IMR-90 (cell line): ENCODE results near the gene TBC1D16. TPM values are rescaled to one million over a fixed set of nuclear protein-coding genes. Genes with fewer than 3 reads are reported as not detected.

ENCODE experiments used
- ATAC-seq: fragments of 200-7000 bp; cut with Tn5 transposase; 2 replicates; pipeline ENCODE4 v1.9.1; 2020; ENCODE audit warnings: low read depth, mild to moderate bottlenecking, moderate library complexity
- BruUV-seq: library from RNA; stranded (reverse); fragments of 400-500 nt; replicated peaks from 2 replicates; lab custom pipeline; 2021; lab: Mats Ljungman, UMichigan
- CTCF ChIA-PET: fragments of 300-600 bp; formaldehyde crosslinking; extraction: SDS; loops from one replicate; lab custom pipeline; 2021; ENCODE audit warnings: antibody characterized with exemption; lab: Yijun Ruan, JAX
- POLR2A ChIA-PET: fragments of 300-600 bp; sonication (Branson Sonifier 250); formaldehyde crosslinking; loops from one replicate; lab custom pipeline; 2022; ENCODE audit warnings: antibody characterized with exemption; ENCODE audit not compliant: unreplicated experiment; lab: Charles Lee
- DNase-seq: peaks from one replicate; pipeline ENCODE4 v3.0.0; 2013
- H2AFZ ChIP-seq: replicated peaks from 2 replicates; pipeline ENCODE3; 2013; ENCODE audit warnings: low read length, mild to moderate bottlenecking; ENCODE audit not compliant: poor library complexity
- H2AK5ac ChIP-seq: 2 replicates; pipeline ENCODE4 v1.6.1; 2013; ENCODE audit warnings: low read depth, low read length, inconsistent platforms
- H2AK9ac ChIP-seq: replicated peaks from 2 replicates; pipeline ENCODE3; 2013; ENCODE audit warnings: mild to moderate bottlenecking, low read depth, low read length, moderate library complexity; ENCODE audit not compliant: poor library complexity
- H2BK120ac ChIP-seq: 2 replicates; pipeline ENCODE4 v1.6.1; 2013; ENCODE audit warnings: low read depth, low read length, inconsistent platforms
- H2BK15ac ChIP-seq: 3 replicates; pipeline ENCODE4 v1.6.1; 2013; ENCODE audit warnings: low read depth, low read length, inconsistent platforms
- H2BK20ac ChIP-seq: 2 replicates; pipeline ENCODE4 v1.6.1; 2013; ENCODE audit warnings: low read depth, mild to moderate bottlenecking, inconsistent platforms, low read length, moderate library complexity
- H2BK5ac ChIP-seq: 2 replicates; pipeline ENCODE4 v1.6.1; 2013; ENCODE audit warnings: mild to moderate bottlenecking, low read depth, low read length, inconsistent platforms; ENCODE audit not compliant: poor library complexity, severe bottlenecking
- H3K14ac ChIP-seq: replicated peaks from 2 replicates; pipeline ENCODE4 v1.6.1; 2013; ENCODE audit warnings: low read depth, low read length, inconsistent platforms
- H3K18ac ChIP-seq: 2 replicates; pipeline ENCODE4 v1.6.1; 2013; ENCODE audit warnings: low read depth, low read length, control low read depth
- H3K23ac ChIP-seq: 2 replicates; pipeline ENCODE4 v1.6.1; 2013; ENCODE audit warnings: low read depth, low read length, inconsistent platforms
- H3K27ac ChIP-seq: 2 replicates; pipeline ENCODE4 v1.5.1; 2013; ENCODE audit warnings: mild to moderate bottlenecking, control low read depth, low read length; ENCODE audit not compliant: insufficient read depth
- H3K27me3 ChIP-seq: 2 replicates; pipeline ENCODE4 v1.6.1; 2013; ENCODE audit warnings: low read length; ENCODE audit not compliant: control insufficient read depth, insufficient read depth
- H3K36me3 ChIP-seq: 2 replicates; pipeline ENCODE4 v1.6.1; 2013; ENCODE audit warnings: low read length, mixed read lengths; ENCODE audit not compliant: control insufficient read depth, insufficient read depth
- H3K4ac ChIP-seq: 2 replicates; pipeline ENCODE4 v1.6.1; 2013; ENCODE audit warnings: low read depth, low read length, inconsistent platforms
- H3K4me1 ChIP-seq: 2 replicates; pipeline ENCODE4 v1.6.1; 2013; ENCODE audit warnings: low read length, mixed read lengths; ENCODE audit not compliant: control insufficient read depth, insufficient read depth
- H3K4me2 ChIP-seq: 2 replicates; pipeline ENCODE4 v1.6.1; 2013; ENCODE audit warnings: low read depth, mild to moderate bottlenecking, control low read depth, low read length, moderate library complexity
- H3K4me3 ChIP-seq: 2 replicates; pipeline ENCODE4 v1.5.1; 2013; ENCODE audit warnings: low read depth, mild to moderate bottlenecking, control low read depth, low read length, moderate library complexity; ENCODE audit not compliant: insufficient read depth
- H3K56ac ChIP-seq: 2 replicates; pipeline ENCODE4 v1.6.1; 2013; ENCODE audit warnings: low read length, inconsistent platforms; ENCODE audit not compliant: insufficient read depth; ENCODE audit errors: extremely low read depth
- H3K79me1 ChIP-seq, 2 experiments: 2 replicates each; pipeline ENCODE4 v1.6.1; 2013; ENCODE audit warnings: low read length in 2 of 2, inconsistent platforms in 1 of 2, low read depth in 1 of 2
- H3K9ac ChIP-seq: 2 replicates; pipeline ENCODE4 v1.6.1; 2013; ENCODE audit warnings: low read depth, low read length, control low read depth
- H3K9me1 ChIP-seq: 2 replicates; pipeline ENCODE4 v1.6.1; 2013; ENCODE audit warnings: low read length, inconsistent platforms; ENCODE audit not compliant: insufficient read depth
- H3K9me3 ChIP-seq: 2 replicates; pipeline ENCODE4 v1.6.1; 2013; ENCODE audit warnings: low read length; ENCODE audit not compliant: control insufficient read depth, insufficient read depth
- H4K20me1 ChIP-seq: 2 replicates; pipeline ENCODE4 v1.6.1; 2013; ENCODE audit warnings: low read length, inconsistent platforms; ENCODE audit not compliant: insufficient read depth
- H4K5ac ChIP-seq: 2 replicates; pipeline ENCODE4 v1.6.1; 2013; ENCODE audit warnings: mild to moderate bottlenecking, low read depth, low read length, control low read depth
- H4K8ac ChIP-seq, 2 experiments: 2 replicates each; pipeline ENCODE4 v1.6.1; 2013; ENCODE audit warnings: low read depth in 2 of 2, low read length in 2 of 2, control low read depth in 1 of 2, inconsistent platforms in 1 of 2
- H4K91ac ChIP-seq: 2 replicates; pipeline ENCODE4 v1.6.1; 2013; ENCODE audit warnings: low read depth, low read length, inconsistent platforms; ENCODE audit not compliant: insufficient read depth
- BHLHE40 ChIP-seq: fragments of 150-350 bp; IDR thresholded peaks from 2 replicates; pipeline ENCODE4 v1.6.1; 2016; ENCODE audit warnings: mild to moderate bottlenecking, low read depth, low read length
- CEBPB ChIP-seq: IDR thresholded peaks from 2 replicates; pipeline ENCODE4 v1.6.1; 2012; ENCODE audit warnings: low read depth, low read length, improper control_type of control experiment
- CHD1 ChIP-seq: IDR thresholded peaks from 2 replicates; pipeline ENCODE4 v1.6.1; 2012; ENCODE audit warnings: low read depth, low read length, improper control_type of control experiment
- FOS ChIP-seq: fragments of 150-350 bp; IDR thresholded peaks from 2 replicates; pipeline ENCODE4 v1.6.1; 2016; ENCODE audit warnings: low read depth, low read length
- MAFK ChIP-seq: IDR thresholded peaks from 2 replicates; pipeline ENCODE4 v1.6.1; 2012; ENCODE audit warnings: low read depth, low read length, improper control_type of control experiment
- MAZ ChIP-seq: IDR thresholded peaks from 2 replicates; pipeline ENCODE4 v1.6.1; 2012; ENCODE audit warnings: low read depth, mild to moderate bottlenecking, low read length, improper control_type of control experiment, moderate library complexity, borderline replicate concordance
- NFE2L2 ChIP-seq: fragments of 150-350 bp; IDR thresholded peaks from 2 replicates; pipeline ENCODE4 v1.6.1; 2016; ENCODE audit warnings: low read depth, mild to moderate bottlenecking, low read length
- POLR2A ChIP-seq: IDR thresholded peaks from 2 replicates; pipeline ENCODE4 v1.6.1; 2012; ENCODE audit warnings: mild to moderate bottlenecking, low read depth, low read length
- RAD21 ChIP-seq: IDR thresholded peaks from 2 replicates; pipeline ENCODE4 v1.6.1; 2012; ENCODE audit warnings: low read length, improper control_type of control experiment
- RCOR1 ChIP-seq: IDR thresholded peaks from 2 replicates; pipeline ENCODE4 v1.6.1; 2012; ENCODE audit warnings: mild to moderate bottlenecking, low read length, improper control_type of control experiment; ENCODE audit not compliant: insufficient replicate concordance
- RFX5 ChIP-seq: IDR thresholded peaks from 2 replicates; pipeline ENCODE4 v1.8.0; 2012; ENCODE audit warnings: low read depth, mild to moderate bottlenecking, low read length, moderate library complexity
- SMC3 ChIP-seq: fragments of 150-350 bp; IDR thresholded peaks from 2 replicates; pipeline ENCODE4 v1.6.1; 2016; ENCODE audit warnings: low read depth, mild to moderate bottlenecking, antibody characterized with exemption, low read length, moderate library complexity
- USF2 ChIP-seq: fragments of 150-350 bp; IDR thresholded peaks from 2 replicates; pipeline ENCODE4 v1.6.1; 2017; ENCODE audit warnings: mild to moderate bottlenecking, antibody characterized with exemption, low read length, low read depth
- WGBS, 2 experiments: methylation state at CpG; one replicate each; pipeline versions ENCODE4 v1.1.5 to v1.1.7; 2013; ENCODE audit warnings: missing lambda C conversion rate in 2 of 2; ENCODE audit not compliant: insufficient read length in 1 of 2; ENCODE audit errors: extremely low coverage in 2 of 2; 5-methylcytosine and 5-hydroxymethylcytosine counted together
- dilution Hi-C: fragments of 300-500 bp; cut with HindIII; formaldehyde crosslinking; loops from one replicate; pipeline ENCODE4 v1.14.3; 2018; ENCODE audit warnings: low sequenced_read_pairs; ENCODE audit not compliant: unreplicated experiment
- in situ Hi-C: fragments of 300-500 bp; cut with MboI; formaldehyde crosslinking; loops from 3 replicates; pipeline ENCODE4 v1.14.3; 2019; ENCODE audit warnings: low sequenced_read_pairs, inconsistent platforms, mixed read lengths
- intact Hi-C: fragments of 100-400 bp; cut with micrococcal nuclease; formaldehyde crosslinking; loops from 2 replicates; pipeline ENCODE4 v1.10.0; 2022
- polyA plus RNA-seq, 3 experiments: library from polyadenylated mRNA; depleted of rRNA; stranded (reverse); fragments of >200 nt; gene quantifications; 2 replicates each; pipeline ENCODE4 v1.2.3, GENCODE V29; 2012; ENCODE audit warnings: low replicate concordance in 1 of 3
- total RNA-seq: library from RNA; depleted of rRNA; stranded (reverse); fragments of >200 nt; gene quantifications from 2 replicates; pipeline ENCODE4 v1.2.3, GENCODE V29; 2012
- TF ChIP-seq, protein P1 (sequence below): fragments of 150-350 bp; IDR thresholded peaks from 2 replicates; pipeline ENCODE4 v1.6.1; 2016; ENCODE audit warnings: low read depth, mild to moderate bottlenecking, low read length, moderate library complexity, borderline replicate concordance
- TF ChIP-seq, protein P2 (sequence below): conservative IDR thresholded peaks from 2 replicates; pipeline ENCODE4 v1.5.1; 2012; ENCODE audit warnings: mild to moderate bottlenecking, low read depth, low read length, improper control_type of control experiment

The TBC1D16 gene
- total and polyA plus RNA-seq, 2 of the 4 experiments (the other 2 are of a cell fraction): 10.1 to 16.7 TPM

DNA sequence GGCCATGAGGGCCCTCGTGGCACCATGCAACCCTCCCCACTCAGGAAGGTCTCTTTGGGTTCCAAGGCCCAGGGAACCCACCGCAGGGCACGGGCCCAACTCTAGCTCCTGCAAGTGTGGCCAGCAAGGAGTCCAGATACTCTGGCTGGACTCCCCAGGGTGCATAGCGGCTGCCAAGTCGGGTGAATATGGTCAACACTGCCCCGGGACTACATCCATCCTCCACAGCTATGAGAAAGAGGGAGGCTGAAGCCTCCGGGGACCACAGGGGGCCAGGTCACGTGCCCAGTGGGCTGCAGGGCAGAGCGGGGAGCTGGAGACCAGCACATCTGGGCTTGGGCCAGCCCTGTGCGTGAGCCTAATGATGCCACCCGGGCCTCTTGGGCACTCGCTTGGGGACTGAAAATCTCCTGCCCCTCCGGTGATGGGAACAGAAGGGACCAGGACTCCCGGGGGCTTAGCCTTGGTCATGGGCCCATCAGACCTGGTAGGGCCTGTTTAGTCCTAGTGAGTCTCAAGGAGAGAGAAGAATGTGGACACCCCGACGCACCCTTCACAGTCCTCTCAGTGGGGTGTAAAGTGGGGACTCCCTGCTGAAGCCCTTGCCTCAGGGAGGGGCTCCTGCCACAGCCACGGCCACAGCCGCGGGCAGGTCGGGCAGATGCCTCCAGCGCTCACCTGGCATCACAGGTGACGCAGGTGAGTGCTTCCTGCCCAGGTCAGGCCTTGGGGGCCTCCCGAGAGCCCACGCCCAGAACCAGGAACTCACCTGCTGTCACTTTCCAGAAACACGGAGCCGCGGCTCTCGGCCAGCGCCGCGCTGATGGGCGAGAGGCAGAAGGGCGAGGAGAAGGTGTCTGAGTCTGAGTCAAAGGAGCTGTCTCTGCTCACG lies 26.0 kb downstream of the TBC1D16 start:
- Histone ChIP-seq H3K4me2 (no peak overlapping the region), H3K27me3 (no peaks in the 10 kb centered on the region), H3K4ac (no peak overlapping the region), H3K23ac (no peak overlapping the region), H2BK15ac (no peak overlapping the region), H3K9me1 (no peaks in the 10 kb centered on the region), H3K18ac (no peak overlapping the region), H2AK5ac (no peak overlapping the region), H2AFZ (no peak overlapping the region), H4K91ac (no peak overlapping the region), H2BK5ac (no peak overlapping the region), H4K8ac (no peak overlapping the region), H3K79me1 (peaks cover 4 to 28% of the 10 kb centered on the region in 2 experiments), H2AK9ac (no peak overlapping the region), H3K4me1 (no peaks in the 10 kb centered on the region; the same call in 1 of the 2 replicates), H4K5ac (no peak overlapping the region), H3K56ac (no peak overlapping the region), H3K27ac (no peak overlapping the region), H2BK120ac (no peak overlapping the region), H3K9ac (no peak overlapping the region), H3K9me3 (peaks cover 2% of the 10 kb centered on the region; the same call in 1 of the 2 replicates), H3K4me3 (no peak overlapping the region), H4K20me1 (peaks cover 27% of the 10 kb centered on the region), H3K36me3 (peaks cover 13% of the 10 kb centered on the region), H2BK20ac (no peak overlapping the region), H3K14ac (no peak overlapping the region)
- BruUV-seq: no TSS peak
- DNase-seq (no peak), ATAC-seq (no peak)
- in situ Hi-C loops (no loop called here), dilution Hi-C loops (no loop called here), intact Hi-C loops (loop anchor here (5.0 kb wide), 2 partner anchors 73 to 253 kb away; partner anchors contain the start of gene RNF213)
- CTCF ChIA-PET: no interaction called here
- 98% methylated on average over 7 of the region's 34 CpGs; no CpG with 5 or more reads in 1 of the 2 experiments for WGBS, 2 experiments
- POLR2A ChIA-PET: no interaction called here
- TF ChIP-seq CHD1 (no peak), BHLHE40 (no peak), FOS (no peak), RAD21 (no peak), MAFK (no peak), SMC3 (no peak), MAZ (no peak), RFX5 (no peak), USF2 (no peak), CEBPB (no peak), NFE2L2 (no peak), RCOR1 (no peak), POLR2A (no peak)
- TF ChIP-seq, protein P1, sequence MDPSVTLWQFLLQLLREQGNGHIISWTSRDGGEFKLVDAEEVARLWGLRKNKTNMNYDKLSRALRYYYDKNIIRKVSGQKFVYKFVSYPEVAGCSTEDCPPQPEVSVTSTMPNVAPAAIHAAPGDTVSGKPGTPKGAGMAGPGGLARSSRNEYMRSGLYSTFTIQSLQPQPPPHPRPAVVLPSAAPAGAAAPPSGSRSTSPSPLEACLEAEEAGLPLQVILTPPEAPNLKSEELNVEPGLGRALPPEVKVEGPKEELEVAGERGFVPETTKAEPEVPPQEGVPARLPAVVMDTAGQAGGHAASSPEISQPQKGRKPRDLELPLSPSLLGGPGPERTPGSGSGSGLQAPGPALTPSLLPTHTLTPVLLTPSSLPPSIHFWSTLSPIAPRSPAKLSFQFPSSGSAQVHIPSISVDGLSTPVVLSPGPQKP: no peak
- TF ChIP-seq, protein P2, sequence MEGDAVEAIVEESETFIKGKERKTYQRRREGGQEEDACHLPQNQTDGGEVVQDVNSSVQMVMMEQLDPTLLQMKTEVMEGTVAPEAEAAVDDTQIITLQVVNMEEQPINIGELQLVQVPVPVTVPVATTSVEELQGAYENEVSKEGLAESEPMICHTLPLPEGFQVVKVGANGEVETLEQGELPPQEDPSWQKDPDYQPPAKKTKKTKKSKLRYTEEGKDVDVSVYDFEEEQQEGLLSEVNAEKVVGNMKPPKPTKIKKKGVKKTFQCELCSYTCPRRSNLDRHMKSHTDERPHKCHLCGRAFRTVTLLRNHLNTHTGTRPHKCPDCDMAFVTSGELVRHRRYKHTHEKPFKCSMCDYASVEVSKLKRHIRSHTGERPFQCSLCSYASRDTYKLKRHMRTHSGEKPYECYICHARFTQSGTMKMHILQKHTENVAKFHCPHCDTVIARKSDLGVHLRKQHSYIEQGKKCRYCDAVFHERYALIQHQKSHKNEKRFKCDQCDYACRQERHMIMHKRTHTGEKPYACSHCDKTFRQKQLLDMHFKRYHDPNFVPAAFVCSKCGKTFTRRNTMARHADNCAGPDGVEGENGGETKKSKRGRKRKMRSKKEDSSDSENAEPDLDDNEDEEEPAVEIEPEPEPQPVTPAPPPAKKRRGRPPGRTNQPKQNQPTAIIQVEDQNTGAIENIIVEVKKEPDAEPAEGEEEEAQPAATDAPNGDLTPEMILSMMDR: no peak
